Measurements from ENCODE around the gene CLIP2. TPM values are rescaled to one million over a fixed set of nuclear protein-coding genes. Genes with fewer than 3 reads are reported as not detected.
"Not testable (repeated sequence)": the region's sequence is repeated elsewhere in the genome, so short reads cannot be mapped to it uniquely, and the experiment has no call there.

Gene CLIP2
- 10 to 100 TPM; 21.7 to 31.5 (median 25.4) TPM for polyA plus RNA-seq (ENCODE audit: insufficient read length in 4 of 4)

GRCh38 chr7:74289018-74289658 lies at the start of gene CLIP2:
CLIP2 (plus strand) TSS chr7:74289407; CDS start chr7:74317547, 28,140 bp downstream.
- DNase-seq (ENCODE audit: low read depth in 4 of 4, low spot score in 3 of 4): peak in 3 of 4 donors; percentile 57 to 68 (median 63)

- no peak for DNase-seq (ENCODE audit: low read depth in 4 of 4, low spot score in 3 of 4)
Observed at GRCh38 chr7:74240482-74240881, 48.7 kb upstream of the CLIP2 start.

- no peak for DNase-seq (ENCODE audit: low read depth in 4 of 4, low spot score in 3 of 4)
Observed at GRCh38 chr7:74242122-74242443, 47.1 kb upstream of the CLIP2 start.

GRCh38 chr7:74246497-74246896 lies 42.7 kb upstream of the CLIP2 start:
- no peak for DNase-seq (ENCODE audit: low read depth in 4 of 4, low spot score in 3 of 4)

- DNase-seq (ENCODE audit: low read depth in 4 of 4, low spot score in 3 of 4): no peak
Observed at GRCh38 chr7:74248156-74248555, 41.1 kb upstream of the CLIP2 start.

- not testable (repeated sequence) for DNase-seq (ENCODE audit: low read depth in 4 of 4, low spot score in 3 of 4)
Observed at GRCh38 chr7:74249058-74249457, 40.1 kb upstream of the CLIP2 start.

- no peak for DNase-seq (ENCODE audit: low read depth in 4 of 4, low spot score in 3 of 4)
Observed at GRCh38 chr7:74252893-74253292, 36.3 kb upstream of the CLIP2 start.

GRCh38 chr7:74253331-74253730 lies 35.9 kb upstream of the CLIP2 start:
- no peak for DNase-seq (ENCODE audit: low read depth in 4 of 4, low spot score in 3 of 4)

- DNase-seq (ENCODE audit: low read depth in 4 of 4, low spot score in 3 of 4): no peak
Observed at GRCh38 chr7:74253835-74254128, 35.4 kb upstream of the CLIP2 start.

- DNase-seq (ENCODE audit: low read depth in 4 of 4, low spot score in 3 of 4): peak; percentile 87 to 96 (median 90)
Observed at GRCh38 chr7:74254129-74254857, 34.9 kb upstream of the CLIP2 start, which contains the start of gene RFC2. RFC2 (minus strand) TSS chr7:74254399; CDS start chr7:74254383, 16 bp downstream.

GRCh38 chr7:74254858-74255379 lies 34.3 kb upstream of the CLIP2 start:
- no peak for DNase-seq (ENCODE audit: low read depth in 4 of 4, low spot score in 3 of 4)

GRCh38 chr7:74255461-74255860 lies 33.7 kb upstream of the CLIP2 start:
- not testable (repeated sequence) for DNase-seq (ENCODE audit: low read depth in 4 of 4, low spot score in 3 of 4)

GRCh38 chr7:74256491-74257408 lies 32.5 kb upstream of the CLIP2 start:
- no peak for DNase-seq (ENCODE audit: low read depth in 4 of 4, low spot score in 3 of 4)

- DNase-seq (ENCODE audit: low read depth in 4 of 4, low spot score in 3 of 4): no peak
Observed at GRCh38 chr7:74258639-74259038, 30.6 kb upstream of the CLIP2 start.

GRCh38 chr7:74262639-74263398 lies 26.4 kb upstream of the CLIP2 start:
- DNase-seq (ENCODE audit: low read depth in 4 of 4, low spot score in 3 of 4): no peak

GRCh38 chr7:74263399-74264120 lies 25.6 kb upstream of the CLIP2 start:
- no peak for DNase-seq (ENCODE audit: low read depth in 4 of 4, low spot score in 3 of 4)

- DNase-seq (ENCODE audit: low read depth in 4 of 4, low spot score in 3 of 4): no peak
Observed at GRCh38 chr7:74266191-74266963, 22.8 kb upstream of the CLIP2 start.

GRCh38 chr7:74267756-74268565 lies 21.2 kb upstream of the CLIP2 start:
- DNase-seq (ENCODE audit: low read depth in 4 of 4, low spot score in 3 of 4): no peak
